ENCODE results near the gene PPCS.

DNA sequence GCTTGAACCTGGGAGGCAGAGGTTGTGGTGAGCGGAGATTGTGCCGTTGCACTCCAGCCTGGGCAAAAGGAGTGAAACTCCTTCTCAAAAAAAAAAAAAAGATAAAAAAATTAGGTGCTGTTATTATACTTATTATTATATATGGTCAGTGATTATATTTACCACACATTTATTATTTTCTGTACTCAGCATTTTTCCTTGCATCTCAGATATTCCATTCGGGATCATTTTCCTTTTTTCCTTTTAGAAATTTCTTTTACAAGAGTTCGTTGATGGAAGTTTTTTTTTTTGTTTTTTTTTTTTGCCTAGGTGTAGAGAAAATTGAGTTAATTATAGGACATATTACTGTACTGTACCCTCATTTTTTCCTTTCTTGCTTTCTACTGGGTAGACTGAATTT is 20.3 kb downstream of the PPCS start:
- TF ChIP-seq, protein P1, sequence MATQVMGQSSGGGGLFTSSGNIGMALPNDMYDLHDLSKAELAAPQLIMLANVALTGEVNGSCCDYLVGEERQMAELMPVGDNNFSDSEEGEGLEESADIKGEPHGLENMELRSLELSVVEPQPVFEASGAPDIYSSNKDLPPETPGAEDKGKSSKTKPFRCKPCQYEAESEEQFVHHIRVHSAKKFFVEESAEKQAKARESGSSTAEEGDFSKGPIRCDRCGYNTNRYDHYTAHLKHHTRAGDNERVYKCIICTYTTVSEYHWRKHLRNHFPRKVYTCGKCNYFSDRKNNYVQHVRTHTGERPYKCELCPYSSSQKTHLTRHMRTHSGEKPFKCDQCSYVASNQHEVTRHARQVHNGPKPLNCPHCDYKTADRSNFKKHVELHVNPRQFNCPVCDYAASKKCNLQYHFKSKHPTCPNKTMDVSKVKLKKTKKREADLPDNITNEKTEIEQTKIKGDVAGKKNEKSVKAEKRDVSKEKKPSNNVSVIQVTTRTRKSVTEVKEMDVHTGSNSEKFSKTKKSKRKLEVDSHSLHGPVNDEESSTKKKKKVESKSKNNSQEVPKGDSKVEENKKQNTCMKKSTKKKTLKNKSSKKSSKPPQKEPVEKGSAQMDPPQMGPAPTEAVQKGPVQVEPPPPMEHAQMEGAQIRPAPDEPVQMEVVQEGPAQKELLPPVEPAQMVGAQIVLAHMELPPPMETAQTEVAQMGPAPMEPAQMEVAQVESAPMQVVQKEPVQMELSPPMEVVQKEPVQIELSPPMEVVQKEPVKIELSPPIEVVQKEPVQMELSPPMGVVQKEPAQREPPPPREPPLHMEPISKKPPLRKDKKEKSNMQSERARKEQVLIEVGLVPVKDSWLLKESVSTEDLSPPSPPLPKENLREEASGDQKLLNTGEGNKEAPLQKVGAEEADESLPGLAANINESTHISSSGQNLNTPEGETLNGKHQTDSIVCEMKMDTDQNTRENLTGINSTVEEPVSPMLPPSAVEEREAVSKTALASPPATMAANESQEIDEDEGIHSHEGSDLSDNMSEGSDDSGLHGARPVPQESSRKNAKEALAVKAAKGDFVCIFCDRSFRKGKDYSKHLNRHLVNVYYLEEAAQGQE (IDR thresholded peaks at IDR 0.05; ENCODE audit: low read depth): no peak
- TF ChIP-seq TCF12 (IDR thresholded peaks at IDR 0.05; ENCODE audit: low read depth) (no peak), CREB1 (IDR thresholded peaks at IDR 0.05; ENCODE audit: low read depth) (no peak), EP300 (IDR thresholded peaks at IDR 0.05; ENCODE audit: borderline replicate concordance) (no peak), FOXM1 (IDR thresholded peaks at IDR 0.05; ENCODE audit: borderline replicate concordance, low read depth) (no peak)
